Liver (tissue), 9 donors: ENCODE results near the gene HECTD2. TPM values are rescaled to one million over a fixed set of nuclear protein-coding genes. Genes with fewer than 3 reads are reported as not detected.

ENCODE experiments used
- DNase-seq: peaks from one replicate; pipeline ENCODE4 v3.0.0-alpha.2; 2017; ENCODE audit warnings: low spot score
- H3K27ac ChIP-seq, 2 donors: one replicate each; pipeline ENCODE4 v1.7.0; 2013; ENCODE audit warnings: inconsistent platforms in 2 of 2, low read length in 2 of 2, control low read depth in 1 of 2, low read depth in 1 of 2, mild to moderate bottlenecking in 1 of 2
- H3K27me3 ChIP-seq, 4 donors: one replicate each; pipeline versions ENCODE4 v1.6.1 to v1.7.0; 2013; ENCODE audit warnings: low read length in 3 of 4, inconsistent platforms in 1 of 4, mild to moderate bottlenecking in 1 of 4, moderate library complexity in 1 of 4; ENCODE audit not compliant: control insufficient read depth in 4 of 4, insufficient read depth in 4 of 4
- H3K36me3 ChIP-seq, 4 donors: one replicate each; pipeline versions ENCODE4 v1.6.1 to v1.7.0; 2013; ENCODE audit warnings: low read length in 3 of 4, mild to moderate bottlenecking in 3 of 4, low read depth in 1 of 4, moderate library complexity in 1 of 4; ENCODE audit not compliant: control insufficient read depth in 4 of 4, insufficient read depth in 3 of 4
- H3K4me1 ChIP-seq, 4 donors: one replicate each; pipeline versions ENCODE4 v1.6.1 to v1.7.0; 2013; ENCODE audit warnings: low read length in 3 of 4, mild to moderate bottlenecking in 3 of 4, moderate library complexity in 1 of 4; ENCODE audit not compliant: control insufficient read depth in 4 of 4, insufficient read depth in 4 of 4
- H3K4me3 ChIP-seq, 3 donors: one replicate each; pipeline versions ENCODE4 v1.6.1 to v1.7.0; 2013; ENCODE audit warnings: low read length in 3 of 3, control low read depth in 1 of 3, low read depth in 1 of 3, mild to moderate bottlenecking in 1 of 3
- H3K9ac ChIP-seq, 2 donors: one replicate each; pipeline ENCODE4 v1.7.0; 2013; ENCODE audit warnings: low read length in 2 of 2, mild to moderate bottlenecking in 2 of 2, moderate library complexity in 2 of 2, control low read depth in 1 of 2, low read depth in 1 of 2
- H3K9me3 ChIP-seq, 4 donors: one replicate each; pipeline versions ENCODE4 v1.6.1 to v1.7.0; 2013; ENCODE audit warnings: low read length in 3 of 4; ENCODE audit not compliant: control insufficient read depth in 4 of 4
- ATF3 ChIP-seq: IDR thresholded peaks from 2 replicates; pipeline ENCODE4 v1.6.1; 2016; ENCODE audit warnings: antibody characterized with exemption
- CTCF ChIP-seq: fragments of 150-350 bp; IDR thresholded peaks from 2 replicates; pipeline ENCODE4 v1.5.1; 2017; ENCODE audit warnings: improper control_type of control experiment, low read depth, low read length; ENCODE audit not compliant: missing input control
- FOXA1 ChIP-seq: IDR thresholded peaks from 2 replicates; pipeline ENCODE4 v1.6.1; 2016; ENCODE audit warnings: antibody characterized with exemption
- FOXA2 ChIP-seq: IDR thresholded peaks from 2 replicates; pipeline ENCODE4 v1.6.1; 2016; ENCODE audit warnings: antibody characterized with exemption
- GABPA ChIP-seq, 2 donors: IDR thresholded peaks in 1 of 2; conservative IDR thresholded peaks in 1 of 2; 2 replicates each; pipeline ENCODE4 v1.6.1; 2016; ENCODE audit warnings: antibody characterized with exemption in 2 of 2, mild to moderate bottlenecking in 1 of 2, moderate library complexity in 1 of 2
- HNF4A ChIP-seq, 2 donors: conservative IDR thresholded peaks; 2 replicates each; pipeline ENCODE4 v1.6.1; 2016; ENCODE audit warnings: antibody characterized with exemption in 2 of 2, mild to moderate bottlenecking in 2 of 2
- HNF4G ChIP-seq: IDR thresholded peaks from 2 replicates; pipeline ENCODE4 v1.6.1; 2016; ENCODE audit warnings: antibody characterized with exemption
- JUND ChIP-seq, 2 donors: IDR thresholded peaks; 2 replicates each; pipeline ENCODE4 v1.6.1; 2016; ENCODE audit warnings: antibody characterized with exemption in 2 of 2
- MAX ChIP-seq: IDR thresholded peaks from 2 replicates; pipeline ENCODE4 v1.6.1; 2016; ENCODE audit warnings: antibody characterized with exemption
- NR2F2 ChIP-seq: IDR thresholded peaks from 2 replicates; pipeline ENCODE4 v1.6.1; 2016; ENCODE audit warnings: antibody characterized with exemption
- RAD21 ChIP-seq, 2 donors: IDR thresholded peaks; 2 replicates each; pipeline ENCODE4 v1.6.1; 2016; ENCODE audit warnings: antibody characterized with exemption in 2 of 2, mild to moderate bottlenecking in 2 of 2
- REST ChIP-seq: IDR thresholded peaks from 2 replicates; pipeline ENCODE4 v1.6.1; 2016; ENCODE audit warnings: antibody characterized with exemption, mild to moderate bottlenecking
- RXRA ChIP-seq, 2 donors: IDR thresholded peaks; 2 replicates each; pipeline ENCODE4 v1.6.1; 2017 to 2018; ENCODE audit warnings: antibody characterized with exemption in 2 of 2, mild to moderate bottlenecking in 1 of 2
- SP1 ChIP-seq: IDR thresholded peaks from 2 replicates; pipeline ENCODE4 v1.6.1; 2018; ENCODE audit warnings: antibody characterized with exemption, mild to moderate bottlenecking
- TAF1 ChIP-seq: conservative IDR thresholded peaks from 2 replicates; pipeline ENCODE4 v1.6.1; 2016; ENCODE audit warnings: antibody characterized with exemption, mild to moderate bottlenecking
- YY1 ChIP-seq: IDR thresholded peaks from 2 replicates; pipeline ENCODE4 v1.6.1; 2016; ENCODE audit warnings: antibody characterized with exemption, mild to moderate bottlenecking
- ZBTB33 ChIP-seq: IDR thresholded peaks from 2 replicates; pipeline ENCODE4 v1.6.1; 2016; ENCODE audit warnings: antibody characterized with exemption
- WGBS: extraction: QIAGEN DNeasy Blood & Tissue Kit; methylation state at CpG from one replicate; pipeline ENCODE4 v1.1.7; 2013; 5-methylcytosine and 5-hydroxymethylcytosine counted together
- polyA plus RNA-seq, 2 donors: library from polyadenylated mRNA; stranded (reverse) in 1 of 2; unstranded in 1 of 2; fragments of 200-250 nt in 1 of 2; fragments of >200 nt in 1 of 2; fragmentation: Nextera tagmentation in 1 of 2; extraction: Ambion mirVana in 1 of 2; gene quantifications; one replicate each; pipeline versions ENCODE4 v1.2.1 to v1.2.3, GENCODE V29; 2013 to 2015
- total RNA-seq, 2 donors: library from RNA; depleted of rRNA; stranded (reverse); fragments of >200 nt; gene quantifications; one replicate each; pipeline ENCODE4 v1.2.3, GENCODE V29; 2014
- donor health status: healthy.
- donor health status: healthy.
- donor health status: healthy.
- donor health status: healthy.
- donor health status: healthy.

HECTD2 gene
- total and polyA plus RNA-seq, 4 donors: 1.0 to 5.0 (median 3.2) TPM

GRCh38 chr10:91557651-91558111, 147.5 kb downstream of the HECTD2 start:
- Histone ChIP-seq H3K27me3 (no peaks in the 10 kb centered on the region), H3K27ac (peak overlapping the region; percentile 83 to 89), H3K36me3 (no peaks in the 10 kb centered on the region), H3K9ac (peak overlapping the region in 1 of 2 donors; percentile 4), H3K4me1 (peaks cover 10 to 66% (median 42%) of the 10 kb centered on the region in 4 donors), H3K4me3 (no peak overlapping the region), H3K9me3 (no peaks in the 10 kb centered on the region)
- 10% methylated on average over 2 of the region's 2 CpGs for WGBS
- TF ChIP-seq NR2F2 (no peak), REST (no peak), HNF4A (conservative IDR thresholded peaks at IDR 0.05) (no peak), MAX (no peak), HNF4G (no peak), RXRA (IDR thresholded peaks at IDR 0.05) (no peak), ATF3 (no peak), YY1 (no peak), GABPA (IDR thresholded peaks at IDR 0.05 in 1 of 2, conservative IDR thresholded peaks at IDR 0.05 in 1 of 2) (no peak), FOXA2 (no peak), JUND (IDR thresholded peaks at IDR 0.05) (no peak), ZBTB33 (no peak), RAD21 (IDR thresholded peaks at IDR 0.05) (no peak), CTCF (no peak), FOXA1 (no peak), TAF1 (no peak), SP1 (no peak)
- DNase-seq: no peak
